ENCODE measurements around the gene ROR2. TPM values are rescaled to one million over a fixed set of nuclear protein-coding genes. Genes with fewer than 3 reads are reported as not detected.
A peak's percentile ranks its signal among the peaks of the same experiment; 100 is the strongest.
"Not testable (repeated sequence)": the region's sequence is repeated elsewhere in the genome, so short reads cannot be mapped to it uniquely, and the experiment has no call there.

ROR2 gene
- total RNA-seq, 1 experiment from 2014 or later: 0.84 TPM

GRCh38 chr9:91799113-91799744, 150.8 kb downstream of the ROR2 start:
- H3K36me3 Mint-ChIP-seq (ENCODE audit: insufficient read depth, unreplicated experiment): no peaks in the 10 kb centered on the region
- peak overlapping the region; percentile 33 for H3K4me3 Mint-ChIP-seq (ENCODE audit: unreplicated experiment)
- peaks cover 22% of the 10 kb centered on the region for H3K4me1 Mint-ChIP-seq (ENCODE audit: insufficient read depth, unreplicated experiment)
- DNase-seq (ENCODE audit: unreplicated experiment): no peak
- no TSS peak for BruUV-seq (replicated peaks)
- intact Hi-C loops (cut with micrococcal nuclease): no loop called here
- H3K27me3 Mint-ChIP-seq (ENCODE audit: insufficient read depth, unreplicated experiment): no peaks in the 10 kb centered on the region
- TF ChIP-seq, protein P1, sequence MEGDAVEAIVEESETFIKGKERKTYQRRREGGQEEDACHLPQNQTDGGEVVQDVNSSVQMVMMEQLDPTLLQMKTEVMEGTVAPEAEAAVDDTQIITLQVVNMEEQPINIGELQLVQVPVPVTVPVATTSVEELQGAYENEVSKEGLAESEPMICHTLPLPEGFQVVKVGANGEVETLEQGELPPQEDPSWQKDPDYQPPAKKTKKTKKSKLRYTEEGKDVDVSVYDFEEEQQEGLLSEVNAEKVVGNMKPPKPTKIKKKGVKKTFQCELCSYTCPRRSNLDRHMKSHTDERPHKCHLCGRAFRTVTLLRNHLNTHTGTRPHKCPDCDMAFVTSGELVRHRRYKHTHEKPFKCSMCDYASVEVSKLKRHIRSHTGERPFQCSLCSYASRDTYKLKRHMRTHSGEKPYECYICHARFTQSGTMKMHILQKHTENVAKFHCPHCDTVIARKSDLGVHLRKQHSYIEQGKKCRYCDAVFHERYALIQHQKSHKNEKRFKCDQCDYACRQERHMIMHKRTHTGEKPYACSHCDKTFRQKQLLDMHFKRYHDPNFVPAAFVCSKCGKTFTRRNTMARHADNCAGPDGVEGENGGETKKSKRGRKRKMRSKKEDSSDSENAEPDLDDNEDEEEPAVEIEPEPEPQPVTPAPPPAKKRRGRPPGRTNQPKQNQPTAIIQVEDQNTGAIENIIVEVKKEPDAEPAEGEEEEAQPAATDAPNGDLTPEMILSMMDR (IDR thresholded peaks at IDR 0.05; ENCODE audit: unreplicated experiment): no peak
- ChIA-PET CTCF (no interaction called here), POLR2A (no interaction called here)
- H3K9me3 Mint-ChIP-seq (ENCODE audit: unreplicated experiment): no peaks in the 10 kb centered on the region
- H3K27ac Mint-ChIP-seq (ENCODE audit: low read depth, unreplicated experiment): peak overlapping the region; percentile 58

DNA sequence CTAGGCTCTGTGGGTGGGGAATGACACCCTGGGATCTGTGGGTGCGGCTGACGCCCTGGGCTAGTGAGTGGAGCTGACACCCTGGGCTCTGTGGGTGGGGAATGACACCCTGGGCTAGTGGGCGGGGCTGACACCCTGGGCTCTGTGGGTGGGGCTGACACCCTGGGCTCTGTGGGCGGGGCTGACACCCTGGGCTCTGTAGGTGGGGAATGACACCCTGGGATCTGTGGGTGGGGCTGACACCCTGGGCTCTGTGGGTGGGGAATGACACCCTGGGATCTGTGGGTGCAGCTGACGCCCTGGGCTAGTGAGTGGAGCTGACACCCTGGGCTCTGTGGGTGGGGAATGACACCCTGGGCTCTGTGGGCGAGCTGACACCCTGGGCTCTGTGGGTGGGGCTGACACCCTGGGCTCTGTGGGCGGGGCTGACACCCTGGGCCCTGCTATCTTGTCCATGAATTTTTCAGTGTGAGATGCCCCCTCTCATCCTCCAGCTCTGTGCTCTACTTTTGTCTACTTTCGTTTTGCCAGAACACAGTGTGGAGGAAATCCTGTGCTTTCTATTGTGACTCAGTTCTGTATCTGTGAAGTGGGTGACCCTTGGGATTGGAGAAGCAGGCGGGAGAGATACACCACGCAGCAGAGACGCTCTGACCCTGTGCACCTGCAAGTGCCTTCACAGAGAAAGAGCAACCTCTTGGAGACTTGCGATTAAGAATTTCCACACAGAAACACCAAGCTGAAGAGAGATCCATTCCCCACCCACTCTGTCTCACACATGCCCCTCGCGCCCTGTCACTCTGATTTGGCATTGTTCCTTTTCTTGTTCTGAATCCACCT, 151.5 kb downstream of the ROR2 start:
- H3K9me3 Mint-ChIP-seq (ENCODE audit: unreplicated experiment); POLR2A ChIA-PET; CTCF ChIA-PET; BruUV-seq (replicated peaks); H3K36me3 Mint-ChIP-seq (ENCODE audit: insufficient read depth, unreplicated experiment); H3K27me3 Mint-ChIP-seq (ENCODE audit: insufficient read depth, unreplicated experiment); intact Hi-C loops (cut with micrococcal nuclease): not testable (repeated sequence)
- Mint-ChIP-seq H3K4me1 (ENCODE audit: insufficient read depth, unreplicated experiment) (peaks cover 22% of the 10 kb centered on the region), H3K4me3 (ENCODE audit: unreplicated experiment) (peak overlapping the region; percentile 33), H3K27ac (ENCODE audit: low read depth, unreplicated experiment) (peak overlapping the region; percentile 58)
- peak; percentile 29 for DNase-seq (ENCODE audit: unreplicated experiment)

GRCh38 chr9:91797517-91797916, 152.5 kb downstream of the ROR2 start:
- H3K9me3 Mint-ChIP-seq (ENCODE audit: unreplicated experiment); intact Hi-C loops (cut with micrococcal nuclease); CTCF ChIA-PET; POLR2A ChIA-PET; H3K4me3 Mint-ChIP-seq (ENCODE audit: unreplicated experiment); DNase-seq (ENCODE audit: unreplicated experiment); H3K27ac Mint-ChIP-seq (ENCODE audit: low read depth, unreplicated experiment); BruUV-seq (replicated peaks); H3K27me3 Mint-ChIP-seq (ENCODE audit: insufficient read depth, unreplicated experiment); H3K36me3 Mint-ChIP-seq (ENCODE audit: insufficient read depth, unreplicated experiment): not testable (repeated sequence)
- peaks cover 22% of the 10 kb centered on the region for H3K4me1 Mint-ChIP-seq (ENCODE audit: insufficient read depth, unreplicated experiment)

- intact Hi-C loops (cut with micrococcal nuclease); POLR2A ChIA-PET; H3K27ac Mint-ChIP-seq (ENCODE audit: low read depth, unreplicated experiment); H3K4me3 Mint-ChIP-seq (ENCODE audit: unreplicated experiment); H3K36me3 Mint-ChIP-seq (ENCODE audit: insufficient read depth, unreplicated experiment); H3K9me3 Mint-ChIP-seq (ENCODE audit: unreplicated experiment); H3K27me3 Mint-ChIP-seq (ENCODE audit: insufficient read depth, unreplicated experiment); BruUV-seq (replicated peaks); DNase-seq (ENCODE audit: unreplicated experiment): not testable (repeated sequence)
- CTCF ChIA-PET: interaction anchor here (0.6 to 0.7 kb wide), 4 partner anchors 9 to 200 kb away, joined by 3 read pairs; no protein-coding TSS in a partner anchor
- peaks cover 22% of the 10 kb centered on the region for H3K4me1 Mint-ChIP-seq (ENCODE audit: insufficient read depth, unreplicated experiment)
These were observed 153.5 kb downstream of the ROR2 start for GRCh38 chr9:91796516-91796915.

DNA sequence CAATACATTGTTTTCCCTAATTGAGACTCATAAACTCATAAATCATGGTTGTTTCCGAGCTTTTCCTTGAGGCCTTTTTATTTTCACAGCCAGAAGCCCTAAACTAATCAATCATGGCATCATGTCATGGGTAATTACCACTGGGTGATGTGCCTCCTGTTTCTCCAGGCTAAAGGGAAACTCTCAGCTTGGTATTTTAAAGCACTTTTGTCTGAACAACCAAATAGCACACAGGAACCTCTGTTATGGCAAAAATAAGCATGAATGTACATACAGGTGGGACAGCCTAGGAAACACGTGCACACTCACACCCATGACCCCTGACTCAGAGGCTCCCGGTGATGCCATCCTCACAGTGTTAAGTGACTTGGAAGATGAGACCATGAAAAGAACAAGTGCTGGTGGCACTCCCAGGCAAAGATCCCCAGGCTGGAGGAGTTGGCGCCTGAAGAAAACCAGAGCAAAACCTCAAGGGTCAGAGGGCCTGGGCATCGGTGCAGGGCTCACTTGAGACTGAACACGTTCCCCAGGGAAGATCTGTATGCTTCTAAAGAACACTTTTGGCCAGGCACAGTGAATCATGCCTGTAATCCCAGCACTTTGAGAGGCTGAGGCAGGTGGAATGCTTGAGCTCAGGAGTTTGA, 154.3 kb downstream of the ROR2 start:
- intact Hi-C loops (cut with micrococcal nuclease): no loop called here
- CTCF ChIA-PET: interaction anchor here (0.6 to 1.2 kb wide), 7 partner anchors 8 to 122 kb away, joined by 3 to 5 read pairs (median 3); no protein-coding TSS in a partner anchor
- Mint-ChIP-seq H3K27me3 (ENCODE audit: insufficient read depth, unreplicated experiment) (no peaks in the 10 kb centered on the region), H3K9me3 (ENCODE audit: unreplicated experiment) (no peaks in the 10 kb centered on the region), H3K4me1 (ENCODE audit: insufficient read depth, unreplicated experiment) (peaks cover 22% of the 10 kb centered on the region), H3K27ac (ENCODE audit: low read depth, unreplicated experiment) (peak overlapping the region; percentile 12), H3K36me3 (ENCODE audit: insufficient read depth, unreplicated experiment) (no peaks in the 10 kb centered on the region), H3K4me3 (ENCODE audit: unreplicated experiment) (no peak overlapping the region)
- peak; percentile 65 for DNase-seq (ENCODE audit: unreplicated experiment)
- TF ChIP-seq, protein P1 (IDR thresholded peaks at IDR 0.05; ENCODE audit: unreplicated experiment): no peak
- POLR2A ChIA-PET: no interaction called here
- no TSS peak for BruUV-seq (replicated peaks)

- H3K4me3 Mint-ChIP-seq (ENCODE audit: unreplicated experiment); H3K27me3 Mint-ChIP-seq (ENCODE audit: insufficient read depth, unreplicated experiment); H3K9me3 Mint-ChIP-seq (ENCODE audit: unreplicated experiment); H3K4me1 Mint-ChIP-seq (ENCODE audit: insufficient read depth, unreplicated experiment); H3K27ac Mint-ChIP-seq (ENCODE audit: low read depth, unreplicated experiment); DNase-seq (ENCODE audit: unreplicated experiment); POLR2A ChIA-PET; intact Hi-C loops (cut with micrococcal nuclease); BruUV-seq (replicated peaks); H3K36me3 Mint-ChIP-seq (ENCODE audit: insufficient read depth, unreplicated experiment): not testable (repeated sequence)
- CTCF ChIA-PET: interaction anchor here (0.6 to 0.9 kb wide), 3 partner anchors 339 to 878 kb away, joined by 3 read pairs; no protein-coding TSS in a partner anchor
These were observed 156.7 kb downstream of the ROR2 start for GRCh38 chr9:91793371-91793770.
